GM12878 (cell line): ENCODE results near the gene NOL4L. TPM values are rescaled to one million over a fixed set of nuclear protein-coding genes. Genes with fewer than 3 reads are reported as not detected.
"Not testable (repeated sequence)": the region's sequence is repeated elsewhere in the genome, so short reads cannot be mapped to it uniquely, and the experiment has no call there.

Experiments used
- ATAC-seq: fragments of 200-7000 bp; cut with Tn5 transposase; 3 replicates; pipeline ENCODE4 v1.9.1; 2020; ENCODE audit warnings: mild to moderate bottlenecking, moderate library complexity
- BruUV-seq: library from RNA; stranded (reverse); fragments of 400-500 nt; replicated peaks from 2 replicates; lab custom pipeline; 2021; lab: Mats Ljungman, UMichigan
- CTCF ChIA-PET: fragments of 300-600 bp; sonication (Branson Sonifier 250); formaldehyde crosslinking; extraction: SDS; loops from one replicate; lab custom pipeline; 2021; ENCODE audit warnings: inconsistent platforms; lab: Yijun Ruan, JAX
- POLR2A ChIA-PET: fragments of 350-600 bp; formaldehyde crosslinking; extraction: SDS; loops from one replicate; lab custom pipeline; 2021; ENCODE audit warnings: inconsistent platforms; lab: Charles Lee
- RAD21 ChIA-PET: fragments of 300-600 bp; sonication (Branson Sonifier 250); formaldehyde crosslinking; loops from one replicate; lab custom pipeline; 2023; ENCODE audit warnings: antibody characterized with exemption; ENCODE audit not compliant: unreplicated experiment; lab: Charles Lee
- SMC1A ChIA-PET: fragments of 300-600 bp; sonication (Branson Sonifier 250); formaldehyde crosslinking; loops from one replicate; lab custom pipeline; 2023; ENCODE audit not compliant: unreplicated experiment, uncharacterized antibody; lab: Charles Lee
- DNase-seq: peaks from one replicate; pipeline ENCODE4 v3.0.0-alpha.2; 2011; ENCODE audit warnings: low read depth, low spot score
- FAIRE-seq: peaks from 3 replicates; lab custom pipeline; 2011; peaks lifted over from hg19 to GRCh38; lab: Jason Lieb, UNC
- H2AFZ ChIP-seq: 2 replicates; pipeline ENCODE4 v1.6.0; 2011; ENCODE audit warnings: low read depth, low read length, control low read depth; ENCODE audit not compliant: control insufficient read depth
- H3K27ac ChIP-seq: 2 replicates; pipeline ENCODE4 v1.5.1; 2011; ENCODE audit warnings: control low read depth; ENCODE audit not compliant: control insufficient read depth, insufficient read depth
- H3K27me3 ChIP-seq, 2 experiments: replicated peaks in 1 of 2; 2 replicates each; pipeline versions ENCODE4 v1.6.0 to v1.6.1; 2011; ENCODE audit warnings: low read length in 1 of 2; ENCODE audit not compliant: control insufficient read depth in 2 of 2, insufficient read depth in 2 of 2
- H3K36me3 ChIP-seq, 2 experiments: 2 replicates each; pipeline ENCODE4 v1.5.1; 2011; ENCODE audit warnings: low read length in 1 of 2; ENCODE audit not compliant: control insufficient read depth in 2 of 2, insufficient read depth in 2 of 2
- H3K4me1 ChIP-seq: 2 replicates; pipeline ENCODE4 v1.6.1; 2011; ENCODE audit warnings: mild to moderate bottlenecking, low read length, moderate library complexity, mixed read lengths; ENCODE audit not compliant: control insufficient read depth, insufficient read depth
- H3K4me2 ChIP-seq: 2 replicates; pipeline ENCODE4 v1.6.0; 2011; ENCODE audit warnings: control low read depth; ENCODE audit not compliant: control insufficient read depth, insufficient read depth
- H3K4me3 ChIP-seq: fragments of 200-600 bp; sonication (generic); 2 replicates; pipeline ENCODE4 v1.5.1; 2016
- H3K79me2 ChIP-seq: 2 replicates; pipeline ENCODE4 v1.6.0; 2011; ENCODE audit warnings: low read length; ENCODE audit not compliant: control insufficient read depth, insufficient read depth
- H3K9ac ChIP-seq: 2 replicates; pipeline ENCODE4 v1.8.0; 2011; ENCODE audit warnings: low read length, control low read depth, mixed read lengths; ENCODE audit not compliant: control insufficient read depth, insufficient read depth
- H3K9me3 ChIP-seq: replicated peaks from 3 replicates; pipeline ENCODE4 v1.5.1; 2011; ENCODE audit warnings: mild to moderate bottlenecking, low read length; ENCODE audit not compliant: control insufficient read depth, insufficient read depth
- H4K20me1 ChIP-seq: 2 replicates; pipeline ENCODE4 v1.6.0; 2011; ENCODE audit not compliant: control insufficient read depth, insufficient read depth
- FOXM1 ChIP-seq: IDR thresholded peaks from 2 replicates; pipeline ENCODE4 v1.6.1; 2012; ENCODE audit warnings: low read depth, mild to moderate bottlenecking, inconsistent platforms, low read length, moderate library complexity
- MEF2A ChIP-seq: IDR thresholded peaks from 2 replicates; pipeline ENCODE4 v1.6.1; 2011; ENCODE audit warnings: low read depth, mild to moderate bottlenecking, low read length, moderate library complexity; ENCODE audit not compliant: insufficient read depth
- MYC ChIP-seq: IDR thresholded peaks from 2 replicates; pipeline ENCODE4 v1.6.1; 2011; ENCODE audit warnings: mild to moderate bottlenecking, low read length, moderate library complexity, inconsistent platforms; ENCODE audit not compliant: insufficient read depth, insufficient replicate concordance, insufficient read length, severe bottlenecking
- NFIC ChIP-seq: IDR thresholded peaks from 2 replicates; pipeline ENCODE4 v1.6.1; 2012; ENCODE audit warnings: low read depth, mild to moderate bottlenecking, inconsistent platforms, low read length, moderate library complexity
- RAD21 ChIP-seq: IDR thresholded peaks from 2 replicates; pipeline ENCODE4 v1.6.1; 2011; ENCODE audit warnings: mild to moderate bottlenecking, low read depth, low read length, moderate library complexity; ENCODE audit not compliant: insufficient read depth
- SIN3A ChIP-seq: IDR thresholded peaks from 2 replicates; pipeline ENCODE4 v1.6.1; 2012; ENCODE audit warnings: low read depth, low read length, improper control_type of control experiment
- ZNF274 ChIP-seq: IDR thresholded peaks from one replicate; pipeline ENCODE4 v1.8.0; 2011; ENCODE audit not compliant: insufficient read length, insufficient read depth
- WGBS: methylation state at CpG from one replicate; pipeline ENCODE4 v1.1.6; 2016; ENCODE audit warnings: low lambda C conversion rate; ENCODE audit not compliant: insufficient replicate concordance, insufficient coverage; ENCODE audit errors: missing lambda C conversion rate; 5-methylcytosine and 5-hydroxymethylcytosine counted together
- in situ Hi-C: fragments of 300-500 bp; cut with MboI; formaldehyde crosslinking; loops from 9 replicates; pipeline ENCODE4 v1.14.3; 2018; ENCODE audit warnings: mixed read lengths
- intact Hi-C: fragments of 100-400 bp; cut with micrococcal nuclease; formaldehyde crosslinking; loops from one replicate; pipeline ENCODE4 v1.14.2; 2022; ENCODE audit not compliant: unreplicated experiment
- polyA plus RNA-seq, 11 experiments: library from polyadenylated mRNA; depleted of rRNA in 4 of 11; unstranded in 6 of 11; stranded (reverse) in 5 of 11; fragments of >200 nt; fragmentation: Nextera tagmentation in 4 of 11; fragmentation: Illumina TruSeq in 1 of 11; extraction: Ambion mirVana in 4 of 11; extraction: Trizol in 1 of 11; gene quantifications; 1 replicate in 1 of 11; 2 replicates in 10 of 11; pipeline versions ENCODE4 v1.2.1 to v1.2.3, GENCODE V29; 2011 to 2016; ENCODE audit warnings: inconsistent platforms in 2 of 11, missing spikeins in 2 of 11, low read depth in 1 of 11
- total RNA-seq, 4 experiments: library from RNA; depleted of rRNA in 3 of 4; stranded (reverse); fragments of >200 nt in 3 of 4; fragmentation: Illumina TruSeq in 1 of 4; extraction: Trizol in 1 of 4; gene quantifications; 2 replicates each; pipeline versions ENCODE4 v1.2.1 to v1.2.3, GENCODE V29; 2013 to 2021

Gene NOL4L
- total and polyA plus RNA-seq, 10 of the 15 experiments (the other 5 are each of a cell fraction or from before 2014, with no cell fraction given) = 2.3 to 24.0 (median 8.0) TPM

GRCh38 chr20:32580219-32580969, 4.7 kb downstream of the NOL4L start:
- WGBS = 86% methylated on average over 21 of the region's 21 CpGs
- Histone ChIP-seq H3K79me2 (peaks cover 4% of the 10 kb centered on the region), H3K27me3 (no peaks in the 10 kb centered on the region), H4K20me1 (peaks cover 3% of the 10 kb centered on the region; the same call in 1 of the 2 replicates), H3K27ac (no peak overlapping the region), H3K36me3 (no peaks in the 10 kb centered on the region; a peak in 1 of 4 replicates), H3K4me1 (peaks cover 7% of the 10 kb centered on the region), H2AFZ (no peak overlapping the region), H3K9ac (no peak overlapping the region), H3K4me2 (no peak overlapping the region), H3K4me3 (no peak overlapping the region), H3K9me3 (no peaks in the 10 kb centered on the region)
- ChIA-PET RAD21 (no interaction called here), POLR2A (interaction anchor here (1.1 kb wide), 1 partner anchor 55 kb away, joined by 3 read pairs; no protein-coding TSS in a partner anchor), CTCF (no interaction called here), SMC1A (no interaction called here)
- FAIRE-seq (no peak), DNase-seq (no peak), ATAC-seq (no peak)
- in situ Hi-C loops (no loop called here), intact Hi-C loops (no loop called here)
- TF ChIP-seq FOXM1 = no peak
- BruUV-seq = no TSS peak

GRCh38 chr20:32578840-32579390, 6.2 kb downstream of the NOL4L start:
- DNase-seq (no peak), FAIRE-seq (no peak), ATAC-seq (no peak)
- in situ Hi-C loops (no loop called here), intact Hi-C loops (no loop called here)
- POLR2A ChIA-PET = no interaction called here
- no peak overlapping the region for H3K4me2 ChIP-seq
- RAD21 ChIA-PET = no interaction called here
- H3K79me2 ChIP-seq = peaks cover 1% of the 10 kb centered on the region
- TF ChIP-seq MYC (no peak), MEF2A (no peak), SIN3A (no peak), ZNF274 (no peak), NFIC (no peak), RAD21 (no peak)
- no peak overlapping the region for H3K27ac ChIP-seq
- H3K9me3 ChIP-seq = no peaks in the 10 kb centered on the region
- peaks cover 3% of the 10 kb centered on the region; the same call in 1 of the 2 replicates for H4K20me1 ChIP-seq
- 73% methylated on average over 12 of the region's 12 CpGs for WGBS
- SMC1A ChIA-PET = no interaction called here
- peaks cover 7% of the 10 kb centered on the region for H3K4me1 ChIP-seq
- CTCF ChIA-PET = interaction anchor here (1.2 kb wide), 1 partner anchor 25 kb away, joined by 4 read pairs; no protein-coding TSS in a partner anchor
- H3K9ac ChIP-seq = no peak overlapping the region
- H3K36me3 ChIP-seq = no peaks in the 10 kb centered on the region; a peak in 1 of 4 replicates
- H3K4me3 ChIP-seq = no peak overlapping the region
- no TSS peak for BruUV-seq
- H3K27me3 ChIP-seq = no peaks in the 10 kb centered on the region
- H2AFZ ChIP-seq = no peak overlapping the region

- H3K9ac ChIP-seq, intact Hi-C loops, H4K20me1 ChIP-seq, H3K4me1 ChIP-seq, H3K4me3 ChIP-seq, H3K79me2 ChIP-seq, SMC1A ChIA-PET, ATAC-seq, H3K27ac ChIP-seq, H3K4me2 ChIP-seq, in situ Hi-C loops, H2AFZ ChIP-seq, BruUV-seq, DNase-seq, POLR2A ChIA-PET, H3K36me3 ChIP-seq, H3K9me3 ChIP-seq, CTCF ChIA-PET, H3K27me3 ChIP-seq: not testable (repeated sequence)
- FAIRE-seq = peak; percentile 47
- RAD21 ChIA-PET = interaction anchor here (0.6 kb wide), 1 partner anchor 81 kb away, joined by 3 read pairs; no protein-coding TSS in a partner anchor
- WGBS = 87% methylated on average over 2 of the region's 3 CpGs
These were observed 7.1 kb downstream of the NOL4L start for GRCh38 chr20:32578062-32578461.
